NCI-H345 treated with DMSO at 0.1 percent for 48 hours (cell line): Measurements from ENCODE around the gene GIMAP1.

ENCODE experiments used
- DNase-seq: peaks from one replicate; lab custom pipeline; 2025; ENCODE audit not compliant: unreplicated experiment; lab: John Stamatoyannopoulos, UW

Gene GIMAP1

GRCh38 chr7:150721970-150722373 lies 5.6 kb downstream of the GIMAP1 start:
- no peak for DNase-seq

- no peak for DNase-seq
Measured at GRCh38 chr7:150722431-150722931, 6.1 kb downstream of the GIMAP1 start.

GRCh38 chr7:150723467-150723866 lies 7.1 kb downstream of the GIMAP1 start:
- DNase-seq: no peak

- DNase-seq: no peak
Measured at GRCh38 chr7:150727381-150727780, 11.0 kb downstream of the GIMAP1 start.

GRCh38 chr7:150728011-150728410 lies 11.6 kb downstream of the GIMAP1 start:
- no peak for DNase-seq

- no peak for DNase-seq
Measured at GRCh38 chr7:150728609-150729008, 12.2 kb downstream of the GIMAP1 start.

GRCh38 chr7:150731916-150732315 lies 15.5 kb downstream of the GIMAP1 start:
- no peak for DNase-seq

GRCh38 chr7:150732786-150733481 lies 16.5 kb downstream of the GIMAP1 start:
- no peak for DNase-seq

GRCh38 chr7:150733482-150734095 lies 17.2 kb downstream of the GIMAP1 start:
- no peak for DNase-seq

GRCh38 chr7:150734254-150734653 lies 17.8 kb downstream of the GIMAP1 start:
- no peak for DNase-seq

GRCh38 chr7:150735596-150736358 lies 19.4 kb downstream of the GIMAP1 start:
- peak; percentile 98 for DNase-seq

GRCh38 chr7:150736864-150737263 lies 20.5 kb downstream of the GIMAP1 start:
- DNase-seq: no peak

- DNase-seq: no peak
Measured at GRCh38 chr7:150737265-150738055, 21.0 kb downstream of the GIMAP1 start, which contains the start of gene GIMAP5. Gene GIMAP5 (plus strand): TSS chr7:150737418. CDS start chr7:150740885, 3,467 bp downstream.

- no peak for DNase-seq
Measured at GRCh38 chr7:150738092-150738491, 21.7 kb downstream of the GIMAP1 start.

GRCh38 chr7:150738591-150739001 lies 22.2 kb downstream of the GIMAP1 start:
- DNase-seq: no peak

GRCh38 chr7:150739033-150739432 lies 22.6 kb downstream of the GIMAP1 start:
- peak; percentile 19 for DNase-seq

GRCh38 chr7:150740053-150740452 lies 23.6 kb downstream of the GIMAP1 start:
- no peak for DNase-seq

- no peak for DNase-seq
Measured at GRCh38 chr7:150742286-150742968, 26.0 kb downstream of the GIMAP1 start.

GRCh38 chr7:150744041-150744656 lies 27.7 kb downstream of the GIMAP1 start:
- DNase-seq: no peak

- no peak for DNase-seq
Measured at GRCh38 chr7:150745086-150745485, 28.7 kb downstream of the GIMAP1 start.
